GM23338 (cell line): ENCODE measurements around the gene TRAF3. TPM values are rescaled to one million over a fixed set of nuclear protein-coding genes. Genes with fewer than 3 reads are reported as not detected.

Source experiments
- CREB1 ChIP-seq: fragments of 250-450 bp; sonication (Bioruptor Pico); IDR thresholded peaks from 2 replicates; pipeline ENCODE4 v1.5.0; 2020; ENCODE audit warnings: low read depth, mild to moderate bottlenecking, moderate library complexity
- ETS1 ChIP-seq: IDR thresholded peaks from 2 replicates; pipeline ENCODE4 v1.6.1; 2016; ENCODE audit warnings: antibody characterized with exemption
- EZH2 ChIP-seq: fragments of 200-600 bp; sonication (generic); IDR thresholded peaks from one replicate; pipeline ENCODE4 v1.8.0; 2017; ENCODE audit warnings: antibody characterized with exemption, mild to moderate bottlenecking, low read depth; ENCODE audit not compliant: unreplicated experiment
- EZH2phosphoT487 ChIP-seq: fragments of 200-600 bp; sonication (generic); IDR thresholded peaks from one replicate; pipeline ENCODE4 v1.8.1; 2018; ENCODE audit warnings: antibody characterized with exemption; ENCODE audit not compliant: unreplicated experiment
- JUNB ChIP-seq: IDR thresholded peaks from one replicate; pipeline ENCODE4 v1.6.1; 2016; ENCODE audit warnings: antibody characterized with exemption; ENCODE audit not compliant: unreplicated experiment
- NANOG ChIP-seq: IDR thresholded peaks from 2 replicates; pipeline ENCODE4 v1.6.1; 2016; ENCODE audit warnings: antibody characterized with exemption, borderline replicate concordance
- STAT1 ChIP-seq: IDR thresholded peaks from one replicate; pipeline ENCODE4 v1.6.1; 2016; ENCODE audit warnings: antibody characterized with exemption; ENCODE audit not compliant: unreplicated experiment
- ZNF114 ChIP-seq: fragments of 250-450 bp; sonication (Bioruptor Pico); IDR thresholded peaks from 2 replicates; pipeline ENCODE4 v1.5.0; 2020; ENCODE audit warnings: mild to moderate bottlenecking, moderate library complexity
- polyA plus RNA-seq: library from polyadenylated mRNA; unstranded; fragments of >200 nt; fragmentation: Nextera tagmentation; extraction: Ambion mirVana; gene quantifications from 2 replicates; pipeline ENCODE4 v1.2.1, GENCODE V29; 2016
- total RNA-seq: library from RNA; depleted of rRNA; stranded (reverse); fragments of >200 nt; shearing (Covaris generic); gene quantifications from 2 replicates; pipeline ENCODE4 v1.2.3, GENCODE V29; 2014
- TF ChIP-seq, protein P1 (sequence below): fragments of 250-450 bp; sonication (Bioruptor Pico); IDR thresholded peaks from 2 replicates; pipeline ENCODE4 v1.5.0; 2020; ENCODE audit warnings: mild to moderate bottlenecking, moderate library complexity
- TF ChIP-seq, protein P2 (sequence below), 2 experiments: fragments of 200-600 bp in 1 of 2; sonication (generic) in 1 of 2; conservative IDR thresholded peaks; 2 replicates each; pipeline versions ENCODE4 v1.5.1 to v1.6.1; 2016 to 2017; ENCODE audit warnings: antibody characterized with exemption in 2 of 2, low read depth in 2 of 2, mild to moderate bottlenecking in 2 of 2, moderate library complexity in 1 of 2

TRAF3 gene
- total and polyA plus RNA-seq, 2 experiments from 2014 or later, result 3.7 to 9.3 TPM

DNA sequence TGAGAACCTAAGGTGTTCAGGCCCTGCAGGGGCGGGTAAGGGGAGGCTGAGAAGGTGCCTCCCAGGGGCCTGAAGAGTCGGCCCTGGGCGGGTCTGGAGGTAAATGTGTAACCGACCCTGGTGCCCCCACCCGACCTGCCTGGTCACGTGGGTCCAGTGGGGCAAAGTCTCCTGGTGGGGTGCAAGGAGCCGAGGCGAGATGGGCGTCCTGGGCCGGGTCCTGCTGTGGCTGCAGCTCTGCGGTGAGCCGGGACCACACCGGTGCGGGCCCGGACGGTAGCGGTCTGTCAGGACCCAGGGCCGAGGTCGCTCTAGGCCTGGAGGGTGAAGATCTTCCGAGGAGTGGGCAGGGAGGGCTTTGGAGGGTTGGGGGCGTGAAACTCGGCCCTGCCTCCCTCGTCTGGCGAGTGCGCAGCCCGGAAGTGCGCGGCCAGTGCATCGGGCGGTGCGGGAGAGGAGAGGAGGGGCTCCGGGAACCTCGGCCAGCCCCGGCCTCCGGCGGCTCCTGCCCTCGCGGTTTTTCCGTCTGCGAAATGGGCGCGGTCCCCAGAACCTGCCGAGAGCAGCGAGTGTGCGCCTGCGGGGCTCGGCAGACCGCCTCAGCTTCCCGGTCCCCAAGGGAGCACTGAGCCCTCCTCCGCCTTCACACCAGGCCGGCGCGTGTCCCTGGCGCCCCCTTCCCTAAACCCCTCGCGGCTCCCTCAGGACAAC, 145.4 kb downstream of the TRAF3 start, which contains the start of gene AMN (continued):
- TF ChIP-seq, protein P1, sequence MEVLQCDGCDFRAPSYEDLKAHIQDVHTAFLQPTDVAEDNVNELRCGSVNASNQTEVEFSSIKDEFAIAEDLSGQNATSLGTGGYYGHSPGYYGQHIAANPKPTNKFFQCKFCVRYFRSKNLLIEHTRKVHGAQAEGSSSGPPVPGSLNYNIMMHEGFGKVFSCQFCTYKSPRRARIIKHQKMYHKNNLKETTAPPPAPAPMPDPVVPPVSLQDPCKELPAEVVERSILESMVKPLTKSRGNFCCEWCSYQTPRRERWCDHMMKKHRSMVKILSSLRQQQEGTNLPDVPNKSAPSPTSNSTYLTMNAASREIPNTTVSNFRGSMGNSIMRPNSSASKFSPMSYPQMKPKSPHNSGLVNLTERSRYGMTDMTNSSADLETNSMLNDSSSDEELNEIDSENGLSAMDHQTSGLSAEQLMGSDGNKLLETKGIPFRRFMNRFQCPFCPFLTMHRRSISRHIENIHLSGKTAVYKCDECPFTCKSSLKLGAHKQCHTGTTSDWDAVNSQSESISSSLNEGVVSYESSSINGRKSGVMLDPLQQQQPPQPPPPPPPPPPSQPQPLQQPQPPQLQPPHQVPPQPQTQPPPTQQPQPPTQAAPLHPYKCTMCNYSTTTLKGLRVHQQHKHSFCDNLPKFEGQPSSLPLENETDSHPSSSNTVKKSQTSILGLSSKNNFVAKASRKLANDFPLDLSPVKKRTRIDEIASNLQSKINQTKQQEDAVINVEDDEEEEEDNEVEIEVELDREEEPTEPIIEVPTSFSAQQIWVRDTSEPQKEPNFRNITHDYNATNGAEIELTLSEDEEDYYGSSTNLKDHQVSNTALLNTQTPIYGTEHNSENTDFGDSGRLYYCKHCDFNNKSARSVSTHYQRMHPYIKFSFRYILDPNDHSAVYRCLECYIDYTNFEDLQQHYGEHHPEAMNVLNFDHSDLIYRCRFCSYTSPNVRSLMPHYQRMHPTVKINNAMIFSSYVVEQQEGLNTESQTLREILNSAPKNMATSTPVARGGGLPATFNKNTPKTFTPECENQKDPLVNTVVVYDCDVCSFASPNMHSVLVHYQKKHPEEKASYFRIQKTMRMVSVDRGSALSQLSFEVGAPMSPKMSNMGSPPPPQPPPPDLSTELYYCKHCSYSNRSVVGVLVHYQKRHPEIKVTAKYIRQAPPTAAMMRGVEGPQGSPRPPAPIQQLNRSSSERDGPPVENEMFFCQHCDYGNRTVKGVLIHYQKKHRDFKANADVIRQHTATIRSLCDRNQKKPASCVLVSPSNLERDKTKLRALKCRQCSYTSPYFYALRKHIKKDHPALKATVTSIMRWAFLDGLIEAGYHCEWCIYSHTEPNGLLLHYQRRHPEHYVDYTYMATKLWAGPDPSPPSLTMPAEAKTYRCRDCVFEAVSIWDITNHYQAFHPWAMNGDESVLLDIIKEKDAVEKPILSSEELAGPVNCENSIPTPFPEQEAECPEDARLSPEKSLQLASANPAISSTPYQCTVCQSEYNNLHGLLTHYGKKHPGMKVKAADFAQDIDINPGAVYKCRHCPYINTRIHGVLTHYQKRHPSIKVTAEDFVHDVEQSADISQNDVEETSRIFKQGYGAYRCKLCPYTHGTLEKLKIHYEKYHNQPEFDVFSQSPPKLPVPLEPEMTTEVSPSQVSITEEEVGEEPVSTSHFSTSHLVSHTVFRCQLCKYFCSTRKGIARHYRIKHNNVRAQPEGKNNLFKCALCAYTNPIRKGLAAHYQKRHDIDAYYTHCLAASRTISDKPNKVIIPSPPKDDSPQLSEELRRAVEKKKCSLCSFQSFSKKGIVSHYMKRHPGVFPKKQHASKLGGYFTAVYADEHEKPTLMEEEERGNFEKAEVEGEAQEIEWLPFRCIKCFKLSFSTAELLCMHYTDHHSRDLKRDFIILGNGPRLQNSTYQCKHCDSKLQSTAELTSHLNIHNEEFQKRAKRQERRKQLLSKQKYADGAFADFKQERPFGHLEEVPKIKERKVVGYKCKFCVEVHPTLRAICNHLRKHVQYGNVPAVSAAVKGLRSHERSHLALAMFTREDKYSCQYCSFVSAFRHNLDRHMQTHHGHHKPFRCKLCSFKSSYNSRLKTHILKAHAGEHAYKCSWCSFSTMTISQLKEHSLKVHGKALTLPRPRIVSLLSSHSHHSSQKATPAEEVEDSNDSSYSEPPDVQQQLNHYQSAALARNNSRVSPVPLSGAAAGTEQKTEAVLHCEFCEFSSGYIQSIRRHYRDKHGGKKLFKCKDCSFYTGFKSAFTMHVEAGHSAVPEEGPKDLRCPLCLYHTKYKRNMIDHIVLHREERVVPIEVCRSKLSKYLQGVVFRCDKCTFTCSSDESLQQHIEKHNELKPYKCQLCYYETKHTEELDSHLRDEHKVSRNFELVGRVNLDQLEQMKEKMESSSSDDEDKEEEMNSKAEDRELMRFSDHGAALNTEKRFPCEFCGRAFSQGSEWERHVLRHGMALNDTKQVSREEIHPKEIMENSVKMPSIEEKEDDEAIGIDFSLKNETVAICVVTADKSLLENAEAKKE, result no peak
- TF ChIP-seq STAT1 (no peak), CREB1 (CRISPR knock-in tag) (no peak), ETS1 (no peak), ZNF114 (CRISPR knock-in tag) (no peak), EZH2 (no peak), JUNB (no peak), NANOG (no peak), EZH2phosphoT487 (no peak)
- TF ChIP-seq, protein P2, sequence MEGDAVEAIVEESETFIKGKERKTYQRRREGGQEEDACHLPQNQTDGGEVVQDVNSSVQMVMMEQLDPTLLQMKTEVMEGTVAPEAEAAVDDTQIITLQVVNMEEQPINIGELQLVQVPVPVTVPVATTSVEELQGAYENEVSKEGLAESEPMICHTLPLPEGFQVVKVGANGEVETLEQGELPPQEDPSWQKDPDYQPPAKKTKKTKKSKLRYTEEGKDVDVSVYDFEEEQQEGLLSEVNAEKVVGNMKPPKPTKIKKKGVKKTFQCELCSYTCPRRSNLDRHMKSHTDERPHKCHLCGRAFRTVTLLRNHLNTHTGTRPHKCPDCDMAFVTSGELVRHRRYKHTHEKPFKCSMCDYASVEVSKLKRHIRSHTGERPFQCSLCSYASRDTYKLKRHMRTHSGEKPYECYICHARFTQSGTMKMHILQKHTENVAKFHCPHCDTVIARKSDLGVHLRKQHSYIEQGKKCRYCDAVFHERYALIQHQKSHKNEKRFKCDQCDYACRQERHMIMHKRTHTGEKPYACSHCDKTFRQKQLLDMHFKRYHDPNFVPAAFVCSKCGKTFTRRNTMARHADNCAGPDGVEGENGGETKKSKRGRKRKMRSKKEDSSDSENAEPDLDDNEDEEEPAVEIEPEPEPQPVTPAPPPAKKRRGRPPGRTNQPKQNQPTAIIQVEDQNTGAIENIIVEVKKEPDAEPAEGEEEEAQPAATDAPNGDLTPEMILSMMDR (conservative IDR thresholded peaks at IDR 0.05; ENCODE audit: low read depth in 2 of 2), result no peak
